HG03025 (cell line): ENCODE data around the gene CACNA2D4.

Experiments
- ATAC-seq: cut with Tn5 transposase; IDR thresholded peaks from one replicate; pipeline ENCODE4 v1.9.1; 2021; ENCODE audit warnings: mild to moderate bottlenecking, moderate library complexity; ENCODE audit not compliant: unreplicated experiment, low FRiP score

The CACNA2D4 gene

GRCh38 chr12:1935242-1935641 is 16.8 kb upstream of the CACNA2D4 start:
- ATAC-seq: no peak

DNA sequence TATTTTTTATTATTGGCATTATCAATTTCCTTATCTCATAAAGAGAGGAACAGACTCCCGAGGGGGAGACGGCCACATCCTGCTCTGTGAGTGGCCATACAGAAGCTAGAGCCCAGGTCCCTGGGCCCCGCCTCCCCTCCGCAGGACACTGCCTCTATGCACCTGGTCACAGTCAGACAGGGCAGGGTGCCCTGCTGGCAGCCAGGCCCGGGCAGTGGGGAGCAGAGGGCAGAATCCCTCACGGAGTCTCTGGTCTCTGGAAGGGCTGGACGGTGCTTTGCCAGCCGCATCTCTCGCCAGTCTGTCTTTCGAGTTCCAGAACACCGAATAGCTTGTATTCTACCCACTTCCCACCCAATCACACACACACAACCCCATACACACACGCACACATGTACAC is 16.4 kb upstream of the CACNA2D4 start:
- ATAC-seq: no peak

- no peak for ATAC-seq
These were observed 15.6 kb upstream of the CACNA2D4 start for GRCh38 chr12:1934068-1934467.

DNA sequence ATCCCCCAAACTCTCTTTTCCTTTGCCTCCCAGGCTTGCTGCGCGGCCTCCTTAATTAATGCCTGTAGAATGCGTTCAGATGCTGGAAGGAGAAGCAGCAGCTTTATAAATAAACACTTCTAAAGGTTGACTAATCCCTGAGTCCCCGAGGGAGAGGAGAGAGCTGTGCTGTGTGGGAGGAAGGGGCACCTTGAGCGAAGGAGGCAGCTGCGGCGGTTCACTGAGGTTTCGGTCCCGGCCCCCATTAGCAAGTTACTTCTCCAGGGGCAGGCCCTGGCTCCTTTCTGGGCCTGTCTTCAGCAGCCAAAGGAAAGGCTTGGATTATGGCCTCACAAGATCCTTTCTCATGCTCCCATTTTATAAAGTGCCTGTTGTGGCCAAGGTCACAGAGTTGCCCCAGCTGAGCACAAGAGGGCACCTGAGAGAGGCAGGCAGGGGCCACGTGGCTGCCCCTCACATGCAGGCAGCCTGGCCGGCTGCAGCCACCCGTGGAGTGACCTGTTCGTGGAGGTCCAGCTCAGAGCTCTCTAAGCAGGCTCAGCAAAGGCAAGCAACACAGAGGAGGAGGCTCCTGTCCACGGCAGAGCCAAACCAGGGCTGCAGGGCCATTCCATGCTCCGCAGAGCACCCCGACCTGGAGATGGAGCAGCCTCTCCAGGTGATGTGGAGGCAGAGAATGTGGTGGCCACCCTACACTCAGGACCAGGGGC is 15.0 kb upstream of the CACNA2D4 start:
- no peak for ATAC-seq

GRCh38 chr12:1932264-1932777 is 13.9 kb upstream of the CACNA2D4 start:
- ATAC-seq: no peak

GRCh38 chr12:1931642-1932041 is 13.2 kb upstream of the CACNA2D4 start:
- ATAC-seq: no peak

DNA sequence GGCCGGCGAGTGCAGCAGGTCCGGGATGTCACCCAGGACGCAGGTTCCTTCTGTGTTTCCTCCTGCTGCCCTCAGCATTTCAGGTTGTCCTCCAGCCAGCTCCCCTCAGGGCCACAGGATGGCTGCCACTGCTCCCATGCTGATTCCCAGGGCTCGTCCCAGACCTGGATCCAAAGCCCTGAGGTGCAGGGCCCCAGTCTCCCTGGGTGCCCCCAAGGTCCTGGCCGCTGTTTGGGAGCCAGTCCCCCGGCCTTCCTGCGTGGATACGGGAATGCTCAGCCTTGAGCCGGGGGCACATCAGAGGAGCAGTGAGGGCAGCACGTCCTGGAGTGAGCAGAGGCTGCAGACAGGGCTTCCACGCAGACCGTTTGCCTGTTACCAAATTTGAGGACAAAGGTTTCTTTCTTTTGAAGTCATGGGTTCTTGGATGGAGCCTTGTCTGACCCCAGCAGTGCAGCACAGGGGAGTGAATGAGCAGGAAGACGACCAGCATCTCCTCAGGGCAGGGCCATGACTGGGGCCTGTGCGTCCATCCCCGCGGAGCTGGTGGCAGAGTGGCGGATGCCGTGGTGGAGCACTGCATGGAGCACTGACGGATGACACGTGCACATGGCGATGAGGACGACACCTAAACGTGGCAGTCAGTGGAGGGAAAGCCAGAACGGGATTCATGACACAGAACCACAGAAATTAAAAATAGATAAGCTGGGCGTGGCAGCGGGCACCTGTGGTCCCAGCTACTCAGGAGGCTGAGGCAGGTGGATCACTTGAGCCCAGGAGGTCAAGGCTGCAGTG is 12.5 kb upstream of the CACNA2D4 start:
- no peak for ATAC-seq

- ATAC-seq: no peak
These were observed 11.7 kb upstream of the CACNA2D4 start for GRCh38 chr12:1929985-1930802.

- no peak for ATAC-seq
These were observed 11.0 kb upstream of the CACNA2D4 start for GRCh38 chr12:1929241-1929984.

GRCh38 chr12:1928439-1929121 is 10.1 kb upstream of the CACNA2D4 start:
- ATAC-seq: no peak

DNA sequence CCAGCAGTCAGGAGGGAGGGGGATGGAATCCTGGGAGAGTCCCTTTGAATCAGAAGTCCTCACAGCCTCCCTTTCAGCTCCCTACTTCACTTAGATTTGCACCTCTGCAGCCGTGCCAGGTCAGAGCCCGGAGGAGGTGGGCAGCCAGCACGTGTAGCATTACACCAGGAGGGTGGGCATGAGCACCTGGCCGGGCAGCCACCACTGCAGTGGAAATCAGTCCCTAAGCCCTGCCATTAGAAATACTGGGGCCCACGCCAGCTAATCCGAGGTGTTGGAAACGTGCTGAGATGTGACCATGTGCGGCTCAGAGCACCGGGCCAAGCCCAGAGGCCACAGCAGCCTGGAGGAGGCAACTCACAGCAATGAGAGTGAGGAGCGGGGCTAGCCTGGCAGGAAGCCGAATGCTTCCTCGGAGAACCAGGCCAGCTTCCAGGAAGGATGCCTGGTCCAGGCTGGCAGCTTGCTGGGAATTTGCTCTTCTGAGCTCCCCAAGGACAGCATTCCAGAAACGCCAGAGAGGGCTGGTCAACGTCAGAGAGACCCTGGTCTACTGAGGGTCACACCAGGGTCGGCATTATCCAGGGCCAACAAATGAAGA is 9.4 kb upstream of the CACNA2D4 start:
- ATAC-seq: no peak

GRCh38 chr12:1927051-1927680 is 8.7 kb upstream of the CACNA2D4 start:
- ATAC-seq: no peak

DNA sequence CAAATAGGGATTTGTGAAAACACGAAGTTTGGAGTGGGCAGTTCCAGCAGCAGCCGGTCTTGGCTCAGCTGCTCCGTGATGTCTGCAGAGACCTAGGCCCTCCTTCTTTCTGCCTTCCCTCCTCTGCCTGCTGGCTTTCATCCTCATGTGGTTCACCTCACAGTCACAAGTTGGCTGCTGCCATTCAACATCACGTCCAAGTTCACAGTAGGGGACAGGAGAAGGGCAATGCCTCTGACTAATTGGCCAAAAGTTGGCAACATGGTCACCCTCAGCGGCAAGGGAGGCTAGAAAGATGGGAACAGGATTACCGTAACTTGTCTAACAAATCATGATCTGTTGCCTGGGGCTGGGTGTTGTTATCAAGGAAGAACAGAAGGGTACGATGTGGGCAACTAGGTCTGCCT is 7.8 kb upstream of the CACNA2D4 start:
- no peak for ATAC-seq

DNA sequence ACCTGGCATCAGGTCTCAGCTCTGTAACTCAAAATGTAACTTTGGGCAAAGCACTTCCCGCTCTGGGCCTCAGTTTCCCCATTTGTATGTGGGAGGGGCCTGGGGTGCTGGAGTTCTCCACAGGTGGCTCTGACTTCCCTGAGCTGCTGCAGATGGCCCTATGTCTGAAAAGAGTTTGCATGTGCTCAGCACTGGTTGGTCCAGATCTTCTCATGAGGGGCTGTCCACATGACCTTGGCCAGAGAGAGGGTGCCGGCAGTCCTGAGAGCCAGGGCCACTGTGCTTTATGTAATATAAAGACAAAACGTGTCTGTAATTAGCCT is 7.2 kb upstream of the CACNA2D4 start:
- ATAC-seq: no peak

- ATAC-seq: no peak
These were observed 6.7 kb upstream of the CACNA2D4 start for GRCh38 chr12:1924996-1925683.

GRCh38 chr12:1922985-1923384 is 4.5 kb upstream of the CACNA2D4 start:
- no peak for ATAC-seq

- ATAC-seq: no peak
These were observed 3.7 kb upstream of the CACNA2D4 start for GRCh38 chr12:1922075-1922709.

DNA sequence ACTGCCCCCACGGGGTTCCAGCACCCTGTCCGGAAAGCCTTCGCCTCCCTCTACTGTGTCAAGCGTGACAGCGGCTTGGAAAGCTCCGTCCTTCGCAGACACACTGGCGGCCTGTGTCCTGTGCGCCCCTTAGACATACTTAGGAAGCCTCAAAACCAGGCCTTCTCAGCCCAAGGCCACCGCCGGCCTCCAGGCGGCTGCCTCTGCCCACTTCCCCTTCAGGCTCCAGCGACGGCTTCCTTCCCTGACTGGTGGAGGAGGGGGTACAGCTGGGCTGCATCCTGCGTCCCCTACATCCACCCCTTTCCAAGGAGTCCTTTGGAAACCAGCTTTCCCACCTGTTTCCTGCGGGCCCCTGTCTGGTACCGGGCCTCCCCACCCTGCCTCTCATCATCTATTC is 2.5 kb upstream of the CACNA2D4 start:
- no peak for ATAC-seq
